ENCODE results near the gene FMNL2.

The FMNL2 gene

GRCh38 chr2:152603166-152603565 is 268.2 kb downstream of the FMNL2 start (continued):
- no peak for TF ChIP-seq SP7 (tag by site-specific recombination; IDR thresholded peaks at IDR 0.05)
- no peak for TF ChIP-seq SCRT2 (tag by site-specific recombination; IDR thresholded peaks at IDR 0.05)
- TF ChIP-seq ZNF10 (tag by site-specific recombination; IDR thresholded peaks at IDR 0.05): no peak
- no peak for TF ChIP-seq GLIS2 (tag by site-specific recombination; IDR thresholded peaks at IDR 0.05)

- Histone ChIP-seq H3K4me3 (ENCODE audit: low read depth, low read length) (no peak overlapping the region), H3K4me1 (ENCODE audit: control insufficient read depth, insufficient read depth, low read length) (no peaks in the 10 kb centered on the region), H3K9me3 (ENCODE audit: control insufficient read depth, insufficient read depth, low read depth, low read length) (no peaks in the 10 kb centered on the region), H3K27ac (ENCODE audit: extremely low read depth, low read depth, low read length) (no peak overlapping the region), H3K36me3 (ENCODE audit: control insufficient read depth in 2 of 2, insufficient read depth in 1 of 2, low read length in 2 of 2) (peaks cover 0 to 3% of the 10 kb centered on the region in 2 experiments; a peak in 1 of 3 replicates)
- ChIA-PET CTCF (interaction anchor here (0.7 kb wide), 2 partner anchors 22 to 184 kb away, joined by 4 to 6 read pairs; no protein-coding TSS in a partner anchor), POLR2A (no interaction called here)
- TF ChIP-seq BCL6B (tag by site-specific recombination; IDR thresholded peaks at IDR 0.05): no peak
- TF ChIP-seq ZNF558 (tag by site-specific recombination; IDR thresholded peaks at IDR 0.05): no peak
Measured at GRCh38 chr2:152606081-152606480, 271.1 kb downstream of the FMNL2 start.

GRCh38 chr2:152606941-152607340 is 272.0 kb downstream of the FMNL2 start:
- Histone ChIP-seq H3K4me1 (ENCODE audit: control insufficient read depth, insufficient read depth, low read length) (no peaks in the 10 kb centered on the region), H3K36me3 (ENCODE audit: control insufficient read depth in 2 of 2, insufficient read depth in 1 of 2, low read length in 2 of 2) (peaks cover 0 to 3% of the 10 kb centered on the region in 2 experiments; a peak in 1 of 3 replicates), H3K9me3 (ENCODE audit: control insufficient read depth, insufficient read depth, low read depth, low read length) (no peaks in the 10 kb centered on the region), H3K4me3 (ENCODE audit: low read depth, low read length) (no peak overlapping the region), H3K27ac (ENCODE audit: extremely low read depth, low read depth, low read length) (no peak overlapping the region)
- no peak for TF ChIP-seq REPIN1 (tag by site-specific recombination; IDR thresholded peaks at IDR 0.05; ENCODE audit: low read depth)
- ChIA-PET CTCF (interaction anchor here (0.9 kb wide), 1 partner anchor 417 kb away, joined by 3 read pairs; no protein-coding TSS in a partner anchor), POLR2A (no interaction called here)

- no peak overlapping the region for H3K27ac ChIP-seq (ENCODE audit: extremely low read depth, low read depth, low read length)
- H3K4me3 ChIP-seq (ENCODE audit: low read depth, low read length): no peak overlapping the region
- CTCF ChIA-PET: no interaction called here
- H3K9me3 ChIP-seq (ENCODE audit: control insufficient read depth, insufficient read depth, low read depth, low read length): no peaks in the 10 kb centered on the region
- H3K36me3 ChIP-seq (ENCODE audit: control insufficient read depth in 2 of 2, insufficient read depth in 1 of 2, low read length in 2 of 2): peaks cover 0 to 5% of the 10 kb centered on the region in 2 experiments; a peak in 1 of 3 replicates
- TF ChIP-seq IKZF3 (tag by site-specific recombination; IDR thresholded peaks at IDR 0.05) (no peak), ZNF449 (tag by site-specific recombination; IDR thresholded peaks at IDR 0.05) (no peak), ZNF549 (tag by site-specific recombination; IDR thresholded peaks at IDR 0.05) (no peak)
- POLR2A ChIA-PET: no interaction called here
- no peaks in the 10 kb centered on the region for H3K4me1 ChIP-seq (ENCODE audit: control insufficient read depth, insufficient read depth, low read length)
Measured at GRCh38 chr2:152607793-152608300, 272.9 kb downstream of the FMNL2 start.

GRCh38 chr2:152609154-152609553 is 274.2 kb downstream of the FMNL2 start:
- CTCF ChIA-PET: interaction anchor here (0.6 to 0.7 kb wide), 2 partner anchors 202 to 613 kb away, joined by 3 read pairs; no protein-coding TSS in a partner anchor
- peaks cover 0 to 6% of the 10 kb centered on the region in 2 experiments; a peak in 1 of 3 replicates for H3K36me3 ChIP-seq (ENCODE audit: control insufficient read depth in 2 of 2, insufficient read depth in 1 of 2, low read length in 2 of 2)
- POLR2A ChIA-PET: no interaction called here

More at GRCh38 chr2:152609154-152609553, 274.2 kb downstream of the FMNL2 start:
- Histone ChIP-seq H3K4me3 (ENCODE audit: low read depth, low read length) (no peak overlapping the region), H3K9me3 (ENCODE audit: control insufficient read depth, insufficient read depth, low read depth, low read length) (no peaks in the 10 kb centered on the region), H3K27ac (ENCODE audit: extremely low read depth, low read depth, low read length) (no peak overlapping the region), H3K4me1 (ENCODE audit: control insufficient read depth, insufficient read depth, low read length) (no peaks in the 10 kb centered on the region)
- TF ChIP-seq ZNF677 (tag by site-specific recombination; IDR thresholded peaks at IDR 0.05): no peak
- TF ChIP-seq ZBTB11 (tag by site-specific recombination; conservative IDR thresholded peaks at IDR 0.05; ENCODE audit: low read depth): no peak
- no peak for TF ChIP-seq ZIC2 (tag by site-specific recombination; IDR thresholded peaks at IDR 0.05)
- no peak for TF ChIP-seq ZNF324 (tag by site-specific recombination; IDR thresholded peaks at IDR 0.05)

All from HEK293 (cell line).